G401 (cell line): ENCODE results near the gene METTL9. TPM values are rescaled to one million over a fixed set of nuclear protein-coding genes. Genes with fewer than 3 reads are reported as not detected.
"Not testable (repeated sequence)": the region's sequence is repeated elsewhere in the genome, so short reads cannot be mapped to it uniquely, and the experiment has no call there.

Source experiments
- DNase-seq: peaks from one replicate; pipeline ENCODE4 v3.0.0-alpha.2; 2015; ENCODE audit warnings: low spot score
- in situ Hi-C: cut with HindIII; loops from 2 replicates; pipeline ENCODE4 v1.10.0; 2016; ENCODE audit warnings: low sequenced_read_pairs, mixed read lengths
- total RNA-seq: library from RNA; depleted of rRNA; stranded (reverse); fragments of >200 nt; shearing (Covaris generic); gene quantifications from 2 replicates; pipeline ENCODE4 v1.2.3, GENCODE V29; 2014; rRNA removed

The METTL9 gene
- total RNA-seq = 288 and 334 TPM in 2 replicates

- peak; percentile 95 for DNase-seq
- in situ Hi-C loops = no loop called here
Observed at GRCh38 chr16:21599122-21600030, at the start of gene METTL9. Gene METTL9, plus strand, starts transcription at chr16:21599577. Its CDS starts 157 bp downstream, at chr16:21599734.

GRCh38 chr16:21549975-21550374 lies 49.4 kb upstream of the METTL9 start:
- DNase-seq, in situ Hi-C loops: not testable (repeated sequence)

- in situ Hi-C loops, DNase-seq: not testable (repeated sequence)
Observed at GRCh38 chr16:21550435-21550834, 48.9 kb upstream of the METTL9 start.

GRCh38 chr16:21551076-21551475 lies 48.3 kb upstream of the METTL9 start:
- DNase-seq, in situ Hi-C loops: not testable (repeated sequence)

- in situ Hi-C loops, DNase-seq: not testable (repeated sequence)
Observed at GRCh38 chr16:21551600-21551999, 47.8 kb upstream of the METTL9 start.

- in situ Hi-C loops, DNase-seq: not testable (repeated sequence)
Observed at GRCh38 chr16:21553481-21554296, 45.7 kb upstream of the METTL9 start.

GRCh38 chr16:21554795-21555585 lies 44.4 kb upstream of the METTL9 start:
- in situ Hi-C loops = no loop called here
- DNase-seq = peak; percentile 89

- DNase-seq, in situ Hi-C loops: not testable (repeated sequence)
Observed at GRCh38 chr16:21555621-21556020, 43.8 kb upstream of the METTL9 start.

- DNase-seq, in situ Hi-C loops: not testable (repeated sequence)
Observed at GRCh38 chr16:21556026-21556595, 43.3 kb upstream of the METTL9 start.

GRCh38 chr16:21556651-21557241 lies 42.6 kb upstream of the METTL9 start:
- in situ Hi-C loops = not testable (repeated sequence)
- DNase-seq = peak; percentile 64

- in situ Hi-C loops = no loop called here
- no peak for DNase-seq
Observed at GRCh38 chr16:21560462-21560861, 38.9 kb upstream of the METTL9 start.

GRCh38 chr16:21563676-21564075 lies 35.7 kb upstream of the METTL9 start:
- in situ Hi-C loops = no loop called here

GRCh38 chr16:21564367-21564766 lies 35.0 kb upstream of the METTL9 start:
- in situ Hi-C loops, DNase-seq: not testable (repeated sequence)

More at GRCh38 chr16:21563676-21564075, 35.7 kb upstream of the METTL9 start:
- DNase-seq = no peak

GRCh38 chr16:21565507-21565860 lies 33.9 kb upstream of the METTL9 start:
- in situ Hi-C loops = no loop called here
- no peak for DNase-seq

GRCh38 chr16:21565861-21566669 lies 33.3 kb upstream of the METTL9 start:
- DNase-seq = no peak
- in situ Hi-C loops = no loop called here

- in situ Hi-C loops = no loop called here
- no peak for DNase-seq
Observed at GRCh38 chr16:21566891-21567414, 32.4 kb upstream of the METTL9 start.

- DNase-seq, in situ Hi-C loops: not testable (repeated sequence)
Observed at GRCh38 chr16:21567496-21567895, 31.9 kb upstream of the METTL9 start.
